Activated CD4-positive, alpha-beta T cell treated with anti-CD3 and anti-CD28 coated beads, Interleukin-2, amount 50 U/mL, for 48 hours (primary cell): ENCODE data around the gene HLA-DOB.
"Not testable (repeated sequence)": the region's sequence is repeated elsewhere in the genome, so short reads cannot be mapped to it uniquely, and the experiment has no call there.

Source experiments
- DNase-seq, 2 experiments: peaks; one replicate each; pipeline ENCODE4 v3.0.0-alpha.2; 2020

HLA-DOB gene

DNA sequence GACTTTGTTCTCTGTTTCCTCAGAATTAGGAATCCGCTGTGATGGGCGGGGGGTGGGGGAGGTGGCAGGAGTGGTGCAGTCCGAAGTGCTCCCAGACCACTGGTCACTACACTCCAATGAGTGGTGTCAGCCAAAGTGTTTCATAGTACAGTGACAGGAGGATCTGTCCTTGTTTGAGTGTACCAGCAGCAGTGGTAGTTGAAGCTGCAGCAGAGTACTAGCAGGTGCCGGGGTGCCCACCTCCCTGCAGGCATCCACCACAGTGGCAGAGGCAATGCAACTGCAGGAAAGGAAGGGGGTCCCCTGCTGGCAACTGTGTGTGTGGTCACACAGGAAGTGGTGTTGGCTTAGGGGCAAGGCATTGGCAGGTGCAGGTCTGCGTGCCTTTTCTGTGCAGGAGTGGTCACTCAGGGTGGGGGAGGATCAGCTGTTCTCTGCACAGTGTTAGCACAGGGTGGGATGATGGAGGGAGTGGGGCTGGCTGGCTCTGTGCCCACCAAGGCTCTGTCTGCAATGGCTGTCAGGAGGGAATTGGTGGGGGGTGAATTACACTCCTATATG, 9.7 kb downstream of the HLA-DOB start:
- DNase-seq, result no peak

DNA sequence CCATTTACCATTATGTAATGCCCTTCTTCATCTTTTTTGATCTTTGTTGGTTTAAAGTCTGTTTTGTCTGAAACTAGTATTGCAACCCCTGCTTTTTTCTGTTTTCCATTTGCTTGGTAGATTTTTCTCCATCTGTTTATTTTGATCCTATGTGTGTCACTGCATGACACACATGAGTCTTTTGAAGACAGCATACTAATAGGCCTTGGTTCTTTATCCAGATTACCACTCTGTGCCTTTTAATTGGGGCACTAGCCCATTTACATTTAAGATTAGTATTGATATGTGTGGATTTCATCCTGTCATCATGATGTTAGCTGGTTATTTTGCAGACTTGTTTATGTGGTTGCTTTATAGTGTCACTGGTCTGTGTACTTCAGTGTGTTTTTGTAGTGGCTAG, 11.4 kb downstream of the HLA-DOB start:
- not testable (repeated sequence) for DNase-seq

- no peak for DNase-seq
Observed at GRCh38 chr6:32803416-32803815, 13.4 kb downstream of the HLA-DOB start.

GRCh38 chr6:32799740-32800139, 17.1 kb downstream of the HLA-DOB start:
- DNase-seq, result no peak

DNA sequence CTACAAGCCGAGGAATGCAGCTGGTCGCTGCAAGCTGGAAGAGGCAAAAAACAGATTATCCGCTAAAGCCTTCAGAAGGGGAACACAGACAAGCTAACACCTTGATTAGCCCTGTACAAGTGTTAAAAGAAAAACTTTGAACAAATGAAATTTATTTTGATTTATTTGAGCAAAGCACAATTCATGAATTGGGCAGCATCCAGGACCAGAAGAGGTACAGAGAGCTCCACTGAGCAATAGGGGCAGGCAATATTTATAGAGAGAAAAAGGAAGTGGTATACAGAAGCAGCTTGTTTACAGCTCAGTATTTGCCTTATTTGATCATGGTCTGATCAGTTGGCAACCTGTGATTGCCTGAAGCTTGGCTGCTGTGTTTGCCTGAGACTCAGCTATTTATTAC, 17.6 kb downstream of the HLA-DOB start:
- DNase-seq, result no peak

DNA sequence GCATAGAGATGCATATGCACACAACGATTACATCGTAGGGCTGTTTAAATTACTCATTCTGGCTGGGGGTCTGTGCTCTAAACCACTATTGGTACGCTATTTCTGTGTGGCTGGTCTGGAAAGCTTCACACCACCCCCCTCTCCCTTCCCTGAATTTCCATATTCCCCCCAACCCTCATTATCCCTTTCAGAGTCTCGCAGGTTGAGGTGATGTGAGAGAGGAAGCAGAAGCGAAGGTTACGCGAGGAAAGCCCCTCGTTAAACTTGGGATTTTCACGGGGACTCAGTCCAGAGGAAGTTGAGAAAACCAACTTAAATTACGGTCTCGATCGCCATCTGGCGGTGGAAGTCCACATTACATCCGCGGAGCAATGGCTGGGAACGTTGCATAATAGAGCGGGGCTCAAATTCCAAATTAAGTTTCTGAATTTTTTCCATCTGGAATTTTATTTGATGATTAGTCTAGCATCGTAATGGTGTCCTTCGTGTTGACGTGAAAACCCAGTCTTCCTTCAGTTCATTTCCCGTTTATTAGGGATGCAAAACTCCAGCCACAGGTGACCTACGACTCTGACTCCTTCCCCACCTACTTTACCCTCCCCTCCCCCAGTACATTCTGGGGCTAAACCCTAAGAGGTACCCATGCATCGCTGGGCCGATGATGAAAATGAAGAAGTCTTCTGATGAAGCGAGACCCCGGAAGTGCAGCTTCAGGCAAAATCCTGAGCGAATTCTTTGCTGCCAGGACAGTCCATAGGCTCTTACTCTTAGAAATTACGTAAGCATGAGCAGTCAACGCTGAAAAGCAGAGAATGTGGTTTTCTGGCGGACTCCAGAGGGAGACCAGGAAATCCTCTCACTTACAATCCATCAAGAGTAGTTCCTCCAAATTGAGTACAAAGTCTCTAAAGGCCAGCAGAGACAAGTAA, 19.7 kb downstream of the HLA-DOB start:
- peak; percentile 86 to 88 for DNase-seq

GRCh38 chr6:32794510-32794909, 22.3 kb downstream of the HLA-DOB start:
- DNase-seq, result no peak

- no peak for DNase-seq
Observed at GRCh38 chr6:32792901-32793435, 23.8 kb downstream of the HLA-DOB start.

GRCh38 chr6:32790306-32790705, 26.5 kb downstream of the HLA-DOB start:
- no peak for DNase-seq

DNA sequence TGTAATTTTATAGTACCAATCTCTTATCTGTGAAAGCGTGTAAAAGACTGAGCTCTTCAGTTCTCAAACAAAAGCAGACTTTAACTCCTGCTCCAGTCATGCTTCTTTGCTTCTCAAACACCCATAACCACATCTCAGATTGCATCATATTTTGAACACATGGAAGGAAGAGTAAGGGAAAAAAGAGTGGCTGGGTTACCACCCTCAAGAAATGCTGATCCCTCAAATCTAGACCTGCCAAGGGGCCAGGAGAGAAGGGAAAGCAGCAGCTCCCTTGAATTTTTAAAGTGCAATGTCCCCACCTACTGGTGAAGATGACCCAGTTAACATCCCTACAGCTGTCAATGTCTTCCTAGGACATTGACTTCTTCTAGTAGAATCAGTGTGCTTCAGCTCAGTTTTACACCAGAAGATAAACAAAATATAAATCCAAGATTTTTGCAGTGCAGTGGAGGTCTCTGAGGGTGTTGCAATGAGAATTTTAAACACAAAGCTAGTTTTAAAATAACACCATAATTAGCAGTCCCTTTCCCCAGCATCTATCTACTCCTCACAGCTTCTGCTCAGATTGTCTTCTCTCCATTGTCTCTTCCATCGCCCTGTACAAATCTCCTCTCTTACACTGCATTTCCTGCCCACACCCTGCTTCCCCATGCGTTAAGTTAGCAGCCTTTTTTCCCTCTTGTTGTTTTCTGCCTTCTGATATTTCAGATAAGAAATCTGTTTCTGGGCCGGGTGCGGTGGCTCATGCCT, 30.8 kb downstream of the HLA-DOB start:
- peak in 1 of 2 experiments; percentile 21 for DNase-seq

DNA sequence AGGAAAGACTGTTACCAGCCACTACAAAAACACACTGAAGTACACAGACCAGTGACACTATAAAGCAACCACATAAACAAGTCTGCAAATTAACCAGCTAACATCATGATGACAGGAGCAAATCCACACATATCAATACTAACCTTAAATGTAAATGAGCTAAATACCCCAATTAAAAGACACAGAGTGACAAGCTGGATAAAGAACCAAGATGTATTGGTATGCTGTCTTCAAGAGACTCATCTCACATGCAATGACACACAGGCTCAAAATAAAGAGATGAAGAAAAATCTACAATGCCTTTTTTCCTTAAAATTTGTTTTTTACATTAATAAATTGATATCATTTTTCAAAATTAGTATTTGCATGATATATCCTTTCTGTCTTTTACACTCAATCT, 33.9 kb downstream of the HLA-DOB start:
- DNase-seq, result not testable (repeated sequence)

- no peak for DNase-seq
Observed at GRCh38 chr6:32779036-32779435, 37.8 kb downstream of the HLA-DOB start.

DNA sequence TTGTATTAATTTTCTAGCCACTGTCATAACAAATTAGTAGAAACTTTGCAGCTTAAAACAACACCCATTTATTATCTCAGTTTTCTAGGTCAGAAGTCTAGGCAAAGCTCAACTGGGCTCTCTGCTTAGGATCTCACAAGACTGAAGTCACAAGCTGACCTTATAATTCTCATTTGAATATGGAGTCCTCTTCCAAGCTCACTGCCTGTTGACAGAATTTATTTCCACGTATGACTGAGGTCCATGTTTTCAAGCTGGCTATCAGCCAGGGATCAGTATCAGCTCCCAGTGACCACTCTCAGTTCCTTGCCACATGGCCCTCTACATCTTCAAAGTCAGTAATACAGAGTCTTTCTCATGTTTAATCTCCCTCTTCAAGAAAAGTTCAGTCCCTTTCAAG, 41.7 kb downstream of the HLA-DOB start:
- DNase-seq, result no peak

DNA sequence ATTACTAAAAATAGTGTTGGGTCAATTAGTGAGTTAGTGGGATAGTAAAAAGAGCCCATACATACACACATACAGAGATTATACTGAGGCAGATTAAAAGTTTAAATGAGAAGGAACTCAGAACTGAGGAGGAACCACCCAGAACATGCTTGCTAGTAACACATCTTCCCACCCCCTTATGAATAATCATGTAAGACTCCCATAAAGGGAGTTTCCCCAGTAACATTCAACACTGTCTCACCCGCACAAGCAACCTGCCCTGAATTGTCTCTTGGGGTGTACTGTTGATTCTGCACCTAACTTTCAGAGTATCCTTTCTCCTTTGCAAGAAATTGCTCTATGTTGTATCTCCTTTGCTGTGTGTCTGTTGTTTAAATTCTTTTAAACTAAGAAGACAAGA, 42.4 kb downstream of the HLA-DOB start:
- no peak for DNase-seq

- no peak for DNase-seq
Observed at GRCh38 chr6:32772656-32773055, 44.1 kb downstream of the HLA-DOB start.

- no peak for DNase-seq
Observed at GRCh38 chr6:32764048-32764447, 52.8 kb downstream of the HLA-DOB start.

- no peak for DNase-seq
Observed at GRCh38 chr6:32763421-32763820, 53.4 kb downstream of the HLA-DOB start, which contains the start of gene HLA-DQB2. HLA-DQB2 (minus strand) TSS chr6:32763532; CDS start chr6:32763470, 62 bp downstream.
